C4-2B (cell line): ENCODE data around the gene STAC3.

Source experiments
- H3K27ac ChIP-seq: fragments of 450-650 bp; 2 replicates; pipeline ENCODE4 v1.5.1; 2017
- ZFX ChIP-seq: fragments of 450-650 bp; IDR thresholded peaks from 2 replicates; pipeline ENCODE4 v1.6.1; 2017
- TF ChIP-seq, protein P1 (sequence below): fragments of 450-650 bp; conservative IDR thresholded peaks from 2 replicates; pipeline ENCODE4 v1.5.1; 2017; ENCODE audit warnings: mild to moderate bottlenecking

Gene STAC3

DNA sequence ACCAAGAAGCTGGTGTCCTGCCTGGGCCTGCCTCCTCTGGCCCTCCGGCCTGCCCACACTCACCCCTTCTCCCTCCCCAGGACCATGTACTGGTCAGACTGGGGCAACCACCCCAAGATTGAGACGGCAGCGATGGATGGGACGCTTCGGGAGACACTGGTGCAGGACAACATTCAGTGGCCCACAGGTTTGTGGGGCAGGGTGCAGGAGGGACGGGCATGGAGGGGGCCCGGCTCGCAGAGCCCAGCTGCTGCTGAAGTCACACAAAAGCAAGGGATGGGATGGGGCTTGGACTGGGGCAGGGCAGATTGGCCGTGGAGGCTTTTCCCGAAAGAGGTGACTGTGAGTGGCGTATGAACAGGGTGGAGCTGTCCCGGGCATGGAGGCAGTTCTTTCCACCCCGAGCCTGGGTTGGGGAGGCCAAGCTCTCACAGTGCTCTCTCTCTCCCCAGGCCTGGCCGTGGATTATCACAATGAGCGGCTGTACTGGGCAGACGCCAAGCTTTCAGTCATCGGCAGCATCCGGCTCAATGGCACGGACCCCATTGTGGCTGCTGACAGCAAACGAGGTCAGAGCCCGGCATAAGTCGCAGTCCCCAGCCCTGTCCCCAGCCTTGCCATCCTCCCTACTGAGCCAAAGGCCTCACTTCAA is 42.2 kb downstream of the STAC3 start:
- H3K27ac ChIP-seq = no peak overlapping the region
- TF ChIP-seq, protein P1, sequence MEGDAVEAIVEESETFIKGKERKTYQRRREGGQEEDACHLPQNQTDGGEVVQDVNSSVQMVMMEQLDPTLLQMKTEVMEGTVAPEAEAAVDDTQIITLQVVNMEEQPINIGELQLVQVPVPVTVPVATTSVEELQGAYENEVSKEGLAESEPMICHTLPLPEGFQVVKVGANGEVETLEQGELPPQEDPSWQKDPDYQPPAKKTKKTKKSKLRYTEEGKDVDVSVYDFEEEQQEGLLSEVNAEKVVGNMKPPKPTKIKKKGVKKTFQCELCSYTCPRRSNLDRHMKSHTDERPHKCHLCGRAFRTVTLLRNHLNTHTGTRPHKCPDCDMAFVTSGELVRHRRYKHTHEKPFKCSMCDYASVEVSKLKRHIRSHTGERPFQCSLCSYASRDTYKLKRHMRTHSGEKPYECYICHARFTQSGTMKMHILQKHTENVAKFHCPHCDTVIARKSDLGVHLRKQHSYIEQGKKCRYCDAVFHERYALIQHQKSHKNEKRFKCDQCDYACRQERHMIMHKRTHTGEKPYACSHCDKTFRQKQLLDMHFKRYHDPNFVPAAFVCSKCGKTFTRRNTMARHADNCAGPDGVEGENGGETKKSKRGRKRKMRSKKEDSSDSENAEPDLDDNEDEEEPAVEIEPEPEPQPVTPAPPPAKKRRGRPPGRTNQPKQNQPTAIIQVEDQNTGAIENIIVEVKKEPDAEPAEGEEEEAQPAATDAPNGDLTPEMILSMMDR = no peak
- no peak for TF ChIP-seq ZFX

DNA sequence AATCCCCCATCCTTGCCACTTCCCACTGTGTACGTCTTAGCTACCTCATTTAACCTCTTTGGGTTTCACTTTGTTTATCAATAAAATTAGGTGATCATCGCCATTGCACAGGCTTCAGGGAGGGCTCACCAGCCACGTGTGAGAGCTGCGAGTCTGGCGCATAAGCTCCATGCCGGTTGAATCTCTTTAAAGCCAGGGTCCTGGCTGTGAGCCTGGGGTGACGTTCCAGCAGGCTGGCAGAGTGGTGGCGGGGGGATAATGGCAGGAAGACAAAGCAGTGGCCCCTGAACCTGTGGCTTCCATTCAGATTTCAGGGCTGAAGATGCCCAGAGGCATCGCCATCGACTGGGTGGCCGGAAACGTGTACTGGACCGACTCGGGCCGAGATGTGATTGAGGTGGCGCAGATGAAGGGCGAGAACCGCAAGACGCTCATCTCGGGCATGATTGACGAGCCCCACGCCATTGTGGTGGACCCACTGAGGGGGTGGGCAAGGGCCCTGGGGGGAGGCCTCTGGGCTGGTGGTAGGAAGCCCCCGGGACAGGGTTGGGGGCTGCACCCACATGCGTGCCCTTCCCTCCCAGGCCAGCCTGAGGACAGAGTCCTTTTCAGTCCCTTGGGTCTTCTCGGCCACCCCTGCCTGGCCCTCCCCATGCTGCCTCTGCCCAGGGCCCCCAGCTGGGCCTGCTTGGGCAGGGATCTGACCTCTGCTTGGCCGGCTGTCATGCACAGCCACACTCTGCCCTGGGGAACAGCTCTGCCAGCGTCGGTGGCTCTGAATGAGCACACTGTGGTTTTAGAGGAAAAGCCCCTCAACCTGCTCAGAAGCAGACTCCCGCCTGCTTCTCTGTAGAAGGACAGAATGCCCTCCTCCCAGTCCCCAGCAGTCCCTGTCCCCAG is 43.0 kb downstream of the STAC3 start:
- H3K27ac ChIP-seq = no peak overlapping the region
- TF ChIP-seq, protein P1 = no peak
- no peak for TF ChIP-seq ZFX

DNA sequence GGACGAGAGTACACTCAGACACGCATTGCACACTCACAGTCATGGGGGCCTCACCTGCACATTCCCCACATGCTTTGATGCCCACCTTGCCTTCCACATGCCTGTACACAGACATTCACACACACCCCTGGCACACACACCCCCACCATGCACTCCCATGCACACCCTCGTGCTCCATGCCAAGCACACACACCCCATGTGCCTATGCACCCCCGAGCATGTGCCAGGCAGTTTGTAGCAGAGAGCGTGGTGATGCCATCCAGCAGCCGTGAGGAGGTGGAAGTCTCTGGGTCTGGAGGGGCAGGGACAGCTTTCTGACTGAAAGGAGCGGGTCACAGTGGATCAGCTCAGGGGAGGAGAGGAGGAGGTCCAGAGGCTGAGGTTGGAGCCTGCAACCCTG is 45.1 kb downstream of the STAC3 start:
- H3K27ac ChIP-seq = no peak overlapping the region
- no peak for TF ChIP-seq ZFX
- TF ChIP-seq, protein P1 = no peak

DNA sequence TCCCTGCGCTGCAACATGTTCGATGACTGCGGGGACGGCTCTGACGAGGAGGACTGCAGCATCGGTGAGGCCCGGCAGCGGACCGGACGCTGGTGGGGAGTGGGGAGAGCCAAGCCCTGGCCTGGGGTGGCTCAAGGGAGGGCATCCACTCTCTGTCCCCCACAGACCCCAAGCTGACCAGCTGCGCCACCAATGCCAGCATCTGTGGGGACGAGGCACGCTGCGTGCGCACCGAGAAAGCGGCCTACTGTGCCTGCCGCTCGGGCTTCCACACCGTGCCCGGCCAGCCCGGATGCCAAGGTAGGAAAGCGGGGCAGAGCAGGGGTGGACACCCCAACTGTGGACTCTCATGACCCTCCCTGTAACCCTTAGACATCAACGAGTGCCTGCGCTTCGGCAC is 45.8 kb downstream of the STAC3 start:
- TF ChIP-seq ZFX = no peak
- TF ChIP-seq, protein P1 = no peak

DNA sequence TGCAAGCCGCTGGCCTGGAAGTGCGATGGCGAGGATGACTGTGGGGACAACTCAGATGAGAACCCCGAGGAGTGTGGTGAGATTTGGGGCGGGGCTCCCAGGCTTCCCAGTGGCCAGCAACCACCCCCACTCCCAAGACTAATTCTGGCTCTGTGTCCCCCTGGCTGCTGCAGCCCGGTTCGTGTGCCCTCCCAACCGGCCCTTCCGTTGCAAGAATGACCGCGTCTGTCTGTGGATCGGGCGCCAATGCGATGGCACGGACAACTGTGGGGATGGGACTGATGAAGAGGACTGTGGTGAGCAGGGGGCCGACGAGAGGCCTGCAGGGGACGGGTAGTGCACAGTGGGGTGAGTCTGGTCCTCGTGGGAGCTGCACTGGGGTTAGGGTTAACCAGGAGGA is 46.5 kb downstream of the STAC3 start:
- TF ChIP-seq ZFX = no peak
- TF ChIP-seq, protein P1 = no peak
- no peak overlapping the region for H3K27ac ChIP-seq

More for the DNA sequence above, 45.8 kb downstream of the STAC3 start:
- no peak overlapping the region for H3K27ac ChIP-seq

DNA sequence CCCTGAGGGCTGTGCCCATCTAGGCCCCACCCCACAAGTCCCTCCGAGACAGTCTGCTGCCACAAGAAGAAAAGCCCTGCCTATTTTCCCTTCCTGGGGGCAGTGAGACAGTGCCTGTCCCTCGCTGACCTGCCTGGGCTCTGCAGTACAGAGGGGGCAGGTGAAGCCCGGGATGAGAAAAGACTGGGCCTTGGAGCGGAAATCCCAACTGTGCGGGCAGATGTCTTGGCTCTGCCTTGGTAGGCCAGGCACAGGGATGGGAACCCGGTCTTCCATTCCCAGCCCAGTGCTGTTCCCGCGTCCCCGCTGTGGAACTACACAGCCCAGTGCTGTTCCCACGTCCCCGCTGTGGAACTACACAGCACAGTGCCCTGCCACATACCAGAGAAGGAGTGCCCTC is 47.2 kb downstream of the STAC3 start:
- H3K27ac ChIP-seq = no peak overlapping the region
- TF ChIP-seq, protein P1 = no peak
- TF ChIP-seq ZFX = no peak

DNA sequence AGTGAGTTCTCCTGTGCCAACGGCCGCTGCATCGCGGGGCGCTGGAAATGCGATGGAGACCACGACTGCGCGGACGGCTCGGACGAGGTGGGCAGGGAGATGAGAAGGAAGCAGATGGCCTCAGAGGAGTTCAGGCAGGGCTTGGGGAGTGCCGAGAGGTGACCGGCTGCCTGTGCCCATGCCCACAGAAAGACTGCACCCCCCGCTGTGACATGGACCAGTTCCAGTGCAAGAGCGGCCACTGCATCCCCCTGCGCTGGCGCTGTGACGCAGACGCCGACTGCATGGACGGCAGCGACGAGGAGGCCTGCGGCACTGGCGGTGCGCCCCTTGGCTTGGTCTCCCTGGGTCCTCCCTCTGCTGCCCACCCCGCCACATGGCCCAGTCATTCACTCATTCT is 47.8 kb downstream of the STAC3 start:
- no peak overlapping the region for H3K27ac ChIP-seq
- TF ChIP-seq, protein P1 = no peak
- TF ChIP-seq ZFX = no peak
